Ramos (cell line): ENCODE data around the gene LYSMD1.
"Not testable (repeated sequence)": the region's sequence is repeated elsewhere in the genome, so short reads cannot be mapped to it uniquely, and the experiment has no call there.

Source experiments
- in situ Hi-C: fragments of 300-500 bp; cut with MboI; formaldehyde crosslinking; loops from one replicate; pipeline ENCODE4 v1.14.3; 2022; ENCODE audit warnings: low sequenced_read_pairs; ENCODE audit not compliant: unreplicated experiment

The LYSMD1 gene

DNA sequence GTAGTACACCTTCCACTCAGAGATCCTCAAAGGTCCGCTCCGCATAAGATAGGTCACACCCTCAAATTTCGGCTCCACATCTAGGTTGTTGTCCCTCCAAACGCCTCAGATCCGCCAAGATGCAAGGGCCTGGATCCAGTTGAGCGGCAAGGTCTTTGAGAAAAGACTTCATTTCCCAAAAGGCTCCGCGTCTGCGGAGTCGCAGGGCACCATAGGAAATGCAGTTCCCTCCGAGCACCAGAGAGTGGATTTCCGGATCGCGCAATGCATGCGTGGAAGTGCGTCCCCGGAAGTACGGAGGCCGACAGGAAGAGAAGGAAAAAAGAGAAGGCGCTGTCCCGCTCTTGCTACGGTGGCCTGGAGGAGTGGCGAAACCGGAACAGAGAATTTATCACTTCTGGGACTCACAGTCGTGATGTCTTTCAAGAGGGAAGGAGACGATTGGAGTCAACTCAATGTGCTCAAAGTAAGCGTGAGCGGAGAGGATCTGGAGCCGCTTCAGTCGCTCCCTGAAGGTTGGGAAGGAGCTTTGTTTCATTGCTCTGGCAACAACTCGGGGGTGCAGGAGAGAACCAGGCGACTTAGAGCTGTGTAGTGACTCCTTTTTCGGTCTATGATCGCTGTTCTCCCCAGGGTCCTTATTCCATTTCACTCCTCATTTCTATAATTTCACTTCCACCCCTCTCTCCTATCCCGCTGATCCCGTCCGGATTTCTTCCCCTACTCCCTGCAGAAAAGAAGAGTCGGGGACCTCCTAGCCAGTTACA, at the start of gene LYSMD1, which contains the start of gene SCNM1:
Gene LYSMD1, minus strand, starts transcription at position 165 of the 767 bp plus-strand sequence. CDS start 644 bp downstream, outside the sequence.
Gene SCNM1, plus strand, starts transcription at position 407 of the 767 bp plus-strand sequence. Its CDS starts 9 bp downstream, at position 416.
- in situ Hi-C loops = no loop called here

- in situ Hi-C loops = no loop called here
Measured at GRCh38 chr1:151213560-151213959, 47.9 kb upstream of the LYSMD1 start.

- in situ Hi-C loops = no loop called here
Measured at GRCh38 chr1:151211972-151212705, 46.4 kb upstream of the LYSMD1 start.

- in situ Hi-C loops = no loop called here
Measured at GRCh38 chr1:151210830-151211229, 45.1 kb upstream of the LYSMD1 start.

- in situ Hi-C loops = not testable (repeated sequence)
Measured at GRCh38 chr1:151205381-151205965, 39.8 kb upstream of the LYSMD1 start.

DNA sequence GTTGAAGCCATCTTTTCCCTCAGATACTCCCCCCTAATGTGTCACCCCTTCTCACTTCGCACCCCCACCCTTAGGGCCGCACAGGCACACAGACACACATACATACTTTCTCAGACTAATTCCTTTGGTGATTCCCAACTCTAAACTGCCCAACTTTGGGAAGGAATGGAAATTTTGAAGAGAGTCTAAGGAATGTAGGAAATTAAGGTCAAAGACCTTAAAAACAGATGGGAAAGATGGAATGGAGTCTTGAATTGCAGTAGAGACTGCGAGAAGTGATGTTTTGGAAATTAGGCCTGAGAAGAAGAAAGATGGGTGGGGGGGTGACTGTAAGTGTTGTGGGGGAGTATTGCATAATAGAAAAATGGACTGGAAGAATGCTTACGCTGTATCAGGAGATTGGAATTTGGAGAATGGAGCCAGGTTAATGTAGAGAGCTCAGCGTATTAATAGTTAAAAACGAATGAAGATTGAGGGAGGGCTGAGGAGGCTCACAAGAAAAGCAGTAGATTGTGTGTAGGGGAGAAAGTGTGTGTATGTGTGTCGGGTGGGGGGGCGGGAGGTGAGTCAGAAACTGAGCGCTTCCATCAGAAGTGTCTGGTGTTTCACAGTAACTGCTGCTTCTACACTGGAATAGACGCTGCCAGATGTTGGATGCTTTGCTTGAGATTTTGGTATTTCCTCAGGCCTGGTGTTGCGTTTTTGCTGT, 34.3 kb upstream of the LYSMD1 start:
- in situ Hi-C loops = no loop called here

- in situ Hi-C loops = no loop called here
Measured at GRCh38 chr1:151198254-151199127, 32.8 kb upstream of the LYSMD1 start, which contains the start of gene PIP5K1A. TSS of gene PIP5K1A (plus strand) at chr1:151198552. CDS start at chr1:151198997, 445 bp downstream.

GRCh38 chr1:151197863-151198253, 32.2 kb upstream of the LYSMD1 start:
- in situ Hi-C loops = no loop called here

- in situ Hi-C loops = no loop called here
Measured at GRCh38 chr1:151196292-151196800, 30.6 kb upstream of the LYSMD1 start.

DNA sequence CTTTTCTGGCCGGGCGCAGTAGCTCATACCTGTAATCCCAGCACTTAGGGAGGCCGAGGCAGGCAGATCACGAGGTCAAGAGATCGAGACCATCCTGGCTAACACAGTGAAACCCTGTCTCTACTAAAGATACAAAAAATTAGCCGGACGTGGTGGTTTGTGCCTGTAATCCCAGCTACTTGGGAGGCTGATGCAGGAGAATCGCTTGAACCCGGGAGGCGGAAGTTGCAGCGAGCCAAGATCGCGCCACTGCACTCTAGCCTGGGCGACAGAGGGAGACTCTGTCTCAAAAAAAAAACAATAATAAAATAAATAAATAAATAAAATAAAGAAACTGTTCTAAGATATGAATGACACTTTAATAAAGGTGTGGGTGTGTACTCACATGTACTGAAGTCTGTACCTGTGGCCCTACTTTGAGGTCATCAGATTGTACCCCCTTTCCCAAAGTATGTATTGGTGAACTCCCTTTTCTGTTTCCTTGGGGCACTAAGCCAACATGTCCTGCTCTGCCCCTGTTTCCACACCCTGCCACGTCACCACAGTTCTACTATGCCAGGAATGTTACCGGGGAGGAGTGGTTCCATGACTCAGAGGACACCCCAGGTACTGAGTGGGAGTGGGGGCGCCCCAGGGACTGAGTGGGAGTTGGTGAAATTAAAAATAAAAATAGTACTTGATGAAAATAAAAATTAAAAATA, 29.3 kb upstream of the LYSMD1 start:
- in situ Hi-C loops = not testable (repeated sequence)

GRCh38 chr1:151193856-151194255, 28.2 kb upstream of the LYSMD1 start:
- in situ Hi-C loops = no loop called here

- in situ Hi-C loops = no loop called here
Measured at GRCh38 chr1:151193304-151193703, 27.6 kb upstream of the LYSMD1 start.

DNA sequence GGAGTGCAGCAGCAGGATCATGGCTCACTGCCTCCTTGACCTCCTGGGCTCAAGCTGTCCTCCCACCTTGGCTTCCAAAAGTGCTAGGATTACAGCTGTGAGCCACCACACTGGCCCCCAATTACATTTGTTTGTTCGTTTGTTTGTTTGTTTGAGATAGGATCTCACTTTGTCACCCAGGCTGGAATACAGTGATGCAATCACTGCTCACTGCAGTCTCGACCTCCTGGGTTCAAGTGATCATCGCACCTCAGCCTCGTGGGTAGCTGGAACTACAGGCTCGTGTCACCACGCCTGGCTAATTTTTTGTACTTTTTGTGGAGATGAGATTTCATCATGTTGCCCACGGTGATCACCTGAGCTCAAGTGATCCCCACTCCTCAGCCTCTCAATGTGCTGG, 26.3 kb upstream of the LYSMD1 start:
- in situ Hi-C loops = no loop called here

DNA sequence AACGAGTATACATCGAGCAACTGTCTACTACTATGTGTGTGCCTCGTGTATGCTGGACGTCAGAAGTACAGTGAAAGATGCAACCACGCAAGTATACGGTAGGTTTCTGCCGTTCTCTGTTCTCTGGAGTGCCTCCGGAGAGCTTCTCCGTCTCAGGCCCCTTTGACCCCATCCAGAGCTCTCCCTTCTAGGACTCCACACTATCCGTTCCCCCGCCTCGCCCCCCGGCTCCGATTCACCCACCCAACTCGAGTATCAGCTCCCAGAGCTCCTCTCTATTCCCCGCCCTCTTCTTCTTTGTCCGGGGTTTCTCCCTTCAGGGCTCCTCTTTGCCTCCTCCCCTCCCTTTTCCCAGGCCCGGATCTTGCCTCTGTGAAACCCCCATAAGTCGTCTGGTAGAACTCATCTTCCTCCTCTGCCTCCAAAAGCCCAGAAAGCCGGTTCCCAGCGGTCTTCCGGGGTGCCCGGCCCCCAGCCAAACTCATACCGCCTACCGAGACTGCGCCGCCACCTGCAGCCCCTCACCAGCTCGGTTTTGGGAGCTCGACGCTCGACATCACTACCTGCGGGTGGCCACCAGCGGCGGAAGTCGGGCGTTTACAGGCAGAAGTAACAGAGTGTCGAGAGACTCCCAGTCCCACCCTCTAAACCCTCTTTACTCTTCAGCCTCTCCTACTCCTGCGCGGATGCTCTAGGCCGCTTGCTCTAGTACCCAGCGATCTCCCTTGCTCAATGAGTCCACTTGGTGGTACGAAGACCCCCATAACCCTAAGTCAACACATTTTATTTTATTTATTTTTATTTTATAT, 24.1 kb upstream of the LYSMD1 start, which contains the start of gene VPS72:
Gene VPS72, minus strand, starts transcription at position 561 of the 809 bp plus-strand sequence. Its CDS starts 76 bp downstream, at position 485.
- in situ Hi-C loops = no loop called here

DNA sequence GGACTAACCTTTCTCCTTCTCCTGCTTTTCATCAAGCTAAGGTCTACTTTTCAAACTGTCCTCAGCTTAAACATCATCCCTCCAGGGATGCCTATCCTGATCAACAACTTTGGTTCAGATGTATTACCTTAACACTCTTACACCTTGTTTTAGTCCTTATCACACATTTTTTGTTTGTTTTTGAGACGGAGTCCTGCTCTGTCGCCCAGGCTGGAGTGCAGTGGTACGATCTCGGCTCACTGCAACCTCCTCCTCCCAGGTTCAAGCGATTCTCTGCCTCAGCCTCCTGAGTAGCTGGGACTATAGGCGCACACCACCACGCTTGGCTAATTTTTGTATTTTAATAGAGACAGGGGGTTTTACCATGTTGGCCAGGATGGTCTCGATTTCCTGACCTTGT, 23.0 kb upstream of the LYSMD1 start:
- in situ Hi-C loops = not testable (repeated sequence)

- in situ Hi-C loops = no loop called here
Measured at GRCh38 chr1:151187205-151187604, 21.5 kb upstream of the LYSMD1 start.

- in situ Hi-C loops = no loop called here
Measured at GRCh38 chr1:151184211-151184610, 18.5 kb upstream of the LYSMD1 start.
